Measurements from ENCODE around the gene B4GALNT4.

The B4GALNT4 gene

DNA sequence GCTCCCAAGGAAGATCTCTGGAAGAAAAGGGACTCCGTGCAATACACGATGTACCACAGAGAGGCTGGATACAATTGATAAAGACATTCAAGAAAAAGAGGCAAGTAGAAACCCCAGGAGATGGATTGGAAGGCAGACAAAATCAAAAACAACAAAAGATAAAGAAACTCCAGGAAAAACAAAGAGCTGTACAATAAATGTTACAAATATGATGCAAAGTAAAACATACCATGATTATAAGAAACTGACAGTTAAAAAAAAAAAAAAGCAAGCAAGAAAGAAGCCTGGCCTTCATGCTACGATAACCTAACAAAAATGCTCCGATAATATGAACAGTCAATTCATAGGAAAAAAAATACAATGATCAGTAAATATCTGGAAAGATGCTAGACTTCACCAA, 56.0 kb downstream of the B4GALNT4 start:
- no peak for DNase-seq

DNA sequence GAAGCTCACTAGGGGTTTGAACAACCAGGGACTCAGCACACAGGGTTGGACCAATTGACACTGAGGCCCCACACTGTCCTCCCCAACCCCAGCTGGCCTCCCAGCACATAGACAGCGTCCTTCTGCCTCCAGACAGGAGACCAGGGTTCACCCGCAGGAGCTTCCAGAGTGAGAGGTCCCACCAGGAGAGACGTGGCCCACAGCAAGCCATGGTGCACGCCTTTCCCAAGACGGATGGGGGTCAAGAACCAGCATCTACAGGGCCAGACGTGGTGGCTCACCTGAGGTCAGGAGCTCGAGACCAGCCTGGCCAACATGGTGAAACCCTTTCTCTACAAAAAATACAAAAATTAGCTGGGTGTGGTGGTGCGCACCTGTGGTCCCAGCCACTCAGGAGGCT, 57.6 kb downstream of the B4GALNT4 start:
- DNase-seq = no peak

GRCh38 chr11:428295-428694, 59.0 kb downstream of the B4GALNT4 start:
- DNase-seq = no peak

GRCh38 chr11:429391-429790, 60.1 kb downstream of the B4GALNT4 start:
- no peak for DNase-seq

GRCh38 chr11:429931-430456, 60.7 kb downstream of the B4GALNT4 start:
- DNase-seq = no peak
